ENCODE data around the gene HYOU1. TPM values are rescaled to one million over a fixed set of nuclear protein-coding genes. Genes with fewer than 3 reads are reported as not detected.

HYOU1 gene
- total RNA-seq, 1 donor from 2014 or later = 122 TPM

- Mint-ChIP-seq H3K9me3 (no peaks in the 10 kb centered on the region), H3K36me3 (ENCODE audit: low read depth) (peaks cover 28% of the 10 kb centered on the region), H3K27ac (no peak overlapping the region), H3K27me3 (no peaks in the 10 kb centered on the region), H3K4me3 (no peak overlapping the region), H3K4me1 (peaks cover 27% of the 10 kb centered on the region)
- CTCF ChIA-PET = no interaction called here
- no peak for DNase-seq
- POLR2A ChIA-PET = interaction anchor here (0.7 to 1.9 kb wide), 2 partner anchors 15 to 24 kb away, joined by 3 to 5 read pairs; partner anchors contain the start of genes C2CD2L and VPS11
- no peak for TF ChIP-seq CTCF (IDR thresholded peaks at IDR 0.05)
- intact Hi-C loops (cut with micrococcal nuclease) = no loop called here
- no peak for ATAC-seq (ENCODE audit: low read depth)
Measured at GRCh38 chr11:119091178-119091577, 34.2 kb upstream of the HYOU1 start.

GRCh38 chr11:119089319-119089718, 32.3 kb upstream of the HYOU1 start:
- Mint-ChIP-seq H3K27me3 (no peaks in the 10 kb centered on the region), H3K27ac (no peak overlapping the region), H3K9me3 (no peaks in the 10 kb centered on the region), H3K36me3 (ENCODE audit: low read depth) (peaks cover 24% of the 10 kb centered on the region), H3K4me1 (peaks cover 32% of the 10 kb centered on the region), H3K4me3 (no peak overlapping the region)
- no peak for ATAC-seq (ENCODE audit: low read depth)
- intact Hi-C loops (cut with micrococcal nuclease) = no loop called here
- CTCF ChIA-PET = no interaction called here
- DNase-seq = no peak
- POLR2A ChIA-PET = interaction anchor here (0.6 kb wide), 1 partner anchor 164 kb away, joined by 3 read pairs; the partner anchor contains the start of gene BCL9L
- TF ChIP-seq CTCF (IDR thresholded peaks at IDR 0.05) = no peak

- H3K4me3 Mint-ChIP-seq = no peak overlapping the region
- ATAC-seq (ENCODE audit: low read depth) = no peak
Measured at GRCh38 chr11:119088406-119088805, 31.4 kb upstream of the HYOU1 start.

GRCh38 chr11:119087747-119088241, 30.8 kb upstream of the HYOU1 start:
- DNase-seq (no peak), ATAC-seq (ENCODE audit: low read depth) (no peak)
- Mint-ChIP-seq H3K9me3 (no peaks in the 10 kb centered on the region), H3K4me1 (peaks cover 22% of the 10 kb centered on the region), H3K4me3 (no peak overlapping the region), H3K36me3 (ENCODE audit: low read depth) (peaks cover 15% of the 10 kb centered on the region), H3K27me3 (no peaks in the 10 kb centered on the region), H3K27ac (no peak overlapping the region)
- ChIA-PET POLR2A (no interaction called here), CTCF (no interaction called here)
- no peak for TF ChIP-seq CTCF (IDR thresholded peaks at IDR 0.05)
- intact Hi-C loops (cut with micrococcal nuclease) = no loop called here

More at GRCh38 chr11:119088406-119088805, 31.4 kb upstream of the HYOU1 start:
- CTCF ChIA-PET = no interaction called here
- no peak for TF ChIP-seq CTCF (IDR thresholded peaks at IDR 0.05)
- no peaks in the 10 kb centered on the region for H3K27me3 Mint-ChIP-seq
- no peak for DNase-seq
- POLR2A ChIA-PET = no interaction called here
- intact Hi-C loops (cut with micrococcal nuclease) = no loop called here
- peaks cover 18% of the 10 kb centered on the region for H3K36me3 Mint-ChIP-seq (ENCODE audit: low read depth)
- no peak overlapping the region for H3K27ac Mint-ChIP-seq
- H3K9me3 Mint-ChIP-seq = no peaks in the 10 kb centered on the region
- peaks cover 25% of the 10 kb centered on the region for H3K4me1 Mint-ChIP-seq

GRCh38 chr11:119087123-119087522, 30.1 kb upstream of the HYOU1 start:
- H3K9me3 Mint-ChIP-seq = no peaks in the 10 kb centered on the region
- H3K27me3 Mint-ChIP-seq = no peaks in the 10 kb centered on the region
- H3K4me3 Mint-ChIP-seq = no peak overlapping the region
- no peak for TF ChIP-seq CTCF (IDR thresholded peaks at IDR 0.05)
- ChIA-PET CTCF (no interaction called here), POLR2A (interaction anchor here (0.7 to 4.1 kb wide), 3 partner anchors 8 to 17 kb away, joined by 4 to 69 read pairs (median 5); a partner anchor contains a TSS)
- H3K36me3 Mint-ChIP-seq (ENCODE audit: low read depth) = peaks cover 15% of the 10 kb centered on the region
- no peak for DNase-seq
- ATAC-seq (ENCODE audit: low read depth) = no peak
- H3K27ac Mint-ChIP-seq = no peak overlapping the region
- peaks cover 17% of the 10 kb centered on the region for H3K4me1 Mint-ChIP-seq
- intact Hi-C loops (cut with micrococcal nuclease) = no loop called here
